GM11168 (cell line): ENCODE results near the gene SSRP1.

Experiments used
- in situ Hi-C: fragments of 300-500 bp; cut with MboI; formaldehyde crosslinking; loops from one replicate; pipeline ENCODE4 v1.12.0; 2022; ENCODE audit warnings: low sequenced_read_pairs; ENCODE audit not compliant: unreplicated experiment

Gene SSRP1

GRCh38 chr11:57320067-57320718, 15.5 kb downstream of the SSRP1 start:
- in situ Hi-C loops = no loop called here

GRCh38 chr11:57318178-57318577, 17.5 kb downstream of the SSRP1 start:
- in situ Hi-C loops = no loop called here

- in situ Hi-C loops = no loop called here
Measured at GRCh38 chr11:57316017-57316416, 19.7 kb downstream of the SSRP1 start.

- in situ Hi-C loops = no loop called here
Measured at GRCh38 chr11:57315491-57315890, 20.2 kb downstream of the SSRP1 start.

- in situ Hi-C loops = no loop called here
Measured at GRCh38 chr11:57314221-57314973, 21.3 kb downstream of the SSRP1 start.

GRCh38 chr11:57313788-57314135, 21.9 kb downstream of the SSRP1 start:
- in situ Hi-C loops = no loop called here

- in situ Hi-C loops = no loop called here
Measured at GRCh38 chr11:57313071-57313787, 22.5 kb downstream of the SSRP1 start.

- in situ Hi-C loops = no loop called here
Measured at GRCh38 chr11:57312511-57313021, 23.1 kb downstream of the SSRP1 start.

GRCh38 chr11:57311109-57311936, 24.4 kb downstream of the SSRP1 start:
- in situ Hi-C loops = no loop called here

- in situ Hi-C loops = no loop called here
Measured at GRCh38 chr11:57310630-57311086, 25.0 kb downstream of the SSRP1 start.

GRCh38 chr11:57310091-57310490, 25.6 kb downstream of the SSRP1 start:
- in situ Hi-C loops = no loop called here

- in situ Hi-C loops = no loop called here
Measured at GRCh38 chr11:57309106-57310059, 26.3 kb downstream of the SSRP1 start.

- in situ Hi-C loops = no loop called here
Measured at GRCh38 chr11:57308426-57309060, 27.1 kb downstream of the SSRP1 start.

- in situ Hi-C loops = no loop called here
Measured at GRCh38 chr11:57307666-57308270, 27.9 kb downstream of the SSRP1 start.

- in situ Hi-C loops = no loop called here
Measured at GRCh38 chr11:57306940-57307565, 28.6 kb downstream of the SSRP1 start.

- in situ Hi-C loops = no loop called here
Measured at GRCh38 chr11:57306161-57306876, 29.4 kb downstream of the SSRP1 start.

GRCh38 chr11:57305523-57305922, 30.2 kb downstream of the SSRP1 start:
- in situ Hi-C loops = no loop called here
